Activated T-helper 2 cell treated with anti-CD3 and anti-CD28 coated beads, Interferon-gamma antibody, Interleukin-2, Interleukin-4, amounts not matched to agents 10 μg/mL and 5 μg/mL and 100 μg/mL, durations not matched to agents 14 hours and 24 hours and 36 hours (primary cell): ENCODE measurements around the gene LVRN. TPM values are rescaled to one million over a fixed set of nuclear protein-coding genes. Genes with fewer than 3 reads are reported as not detected.

ENCODE experiments used
- DNase-seq: peaks from one replicate; pipeline ENCODE4 v3.0.0; 2021; ENCODE audit warnings: low spot score
- H3K27ac Mint-ChIP-seq: one replicate; pipeline ENCODE4 v1.8.0; 2021; ENCODE audit warnings: mixed read lengths
- H3K27me3 Mint-ChIP-seq: one replicate; pipeline ENCODE4 v1.8.0; 2021; ENCODE audit warnings: low read depth, mixed read lengths
- H3K36me3 Mint-ChIP-seq: one replicate; pipeline ENCODE4 v1.8.0; 2021; ENCODE audit warnings: low read depth, mixed read lengths
- H3K4me1 Mint-ChIP-seq: one replicate; pipeline ENCODE4 v1.8.0; 2021; ENCODE audit warnings: low read depth, mixed read lengths
- H3K4me3 Mint-ChIP-seq: one replicate; pipeline ENCODE4 v1.8.0; 2021; ENCODE audit warnings: low read depth, mild to moderate bottlenecking, moderate library complexity, mixed read lengths
- H3K9me3 Mint-ChIP-seq: one replicate; pipeline ENCODE4 v1.8.0; 2021; ENCODE audit warnings: mixed read lengths
- intact Hi-C: fragments of 100-400 bp; cut with micrococcal nuclease; formaldehyde crosslinking; loops from one replicate; pipeline ENCODE4 v1.15.1; 2023
- total RNA-seq: library from RNA; stranded (reverse); gene quantifications from 2 replicates; pipeline ENCODE4 v1.2.3, GENCODE V29; 2022

Gene LVRN
- total RNA-seq, 1 donor from 2014 or later: not detected

- no peak for DNase-seq
- H3K9me3 Mint-ChIP-seq: no peaks in the 10 kb centered on the region
Measured at GRCh38 chr5:116009806-116010205, 47.5 kb downstream of the LVRN start.

GRCh38 chr5:116011046-116011445 lies 48.8 kb downstream of the LVRN start:
- Mint-ChIP-seq H3K9me3 (no peaks in the 10 kb centered on the region), H3K4me3 (no peak overlapping the region), H3K27ac (no peak overlapping the region), H3K4me1 (no peaks in the 10 kb centered on the region), H3K36me3 (no peaks in the 10 kb centered on the region), H3K27me3 (peaks cover 9% of the 10 kb centered on the region)
- intact Hi-C loops: no loop called here
- DNase-seq: no peak

More at GRCh38 chr5:116009806-116010205, 47.5 kb downstream of the LVRN start:
- Mint-ChIP-seq H3K27ac (no peak overlapping the region), H3K4me3 (no peak overlapping the region), H3K36me3 (no peaks in the 10 kb centered on the region), H3K4me1 (no peaks in the 10 kb centered on the region), H3K27me3 (peaks cover 9% of the 10 kb centered on the region)
- intact Hi-C loops: no loop called here

- Mint-ChIP-seq H3K36me3 (no peaks in the 10 kb centered on the region), H3K27me3 (peaks cover 16% of the 10 kb centered on the region), H3K4me3 (no peak overlapping the region), H3K9me3 (no peaks in the 10 kb centered on the region), H3K27ac (no peak overlapping the region), H3K4me1 (no peaks in the 10 kb centered on the region)
- intact Hi-C loops: no loop called here
- DNase-seq: no peak
Measured at GRCh38 chr5:116013207-116013785, 51.0 kb downstream of the LVRN start.

DNA sequence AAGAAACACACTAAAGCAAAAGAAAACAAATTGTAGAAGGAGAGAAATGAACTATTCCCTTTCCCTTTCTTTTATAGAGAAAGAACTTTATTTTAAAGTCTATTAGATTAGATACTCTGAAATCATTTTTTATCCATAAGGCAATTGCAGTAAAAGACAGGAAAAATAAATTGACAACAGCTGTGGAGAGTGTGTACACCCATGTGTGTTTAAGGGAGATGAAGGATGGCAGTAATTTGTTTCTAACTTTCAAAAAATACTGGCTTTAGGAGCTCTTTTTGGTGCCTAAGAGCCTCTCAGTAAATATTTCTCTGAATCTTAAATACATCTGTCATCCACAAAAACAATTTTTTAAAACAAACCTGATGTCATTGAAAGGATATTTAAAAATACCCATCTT lies 51.7 kb downstream of the LVRN start:
- no peak for DNase-seq
- no peaks in the 10 kb centered on the region for H3K4me1 Mint-ChIP-seq
- H3K4me3 Mint-ChIP-seq: no peak overlapping the region
- intact Hi-C loops: no loop called here
- H3K27ac Mint-ChIP-seq: no peak overlapping the region
- peaks cover 18% of the 10 kb centered on the region for H3K27me3 Mint-ChIP-seq
- H3K9me3 Mint-ChIP-seq: no peaks in the 10 kb centered on the region
- no peaks in the 10 kb centered on the region for H3K36me3 Mint-ChIP-seq

DNA sequence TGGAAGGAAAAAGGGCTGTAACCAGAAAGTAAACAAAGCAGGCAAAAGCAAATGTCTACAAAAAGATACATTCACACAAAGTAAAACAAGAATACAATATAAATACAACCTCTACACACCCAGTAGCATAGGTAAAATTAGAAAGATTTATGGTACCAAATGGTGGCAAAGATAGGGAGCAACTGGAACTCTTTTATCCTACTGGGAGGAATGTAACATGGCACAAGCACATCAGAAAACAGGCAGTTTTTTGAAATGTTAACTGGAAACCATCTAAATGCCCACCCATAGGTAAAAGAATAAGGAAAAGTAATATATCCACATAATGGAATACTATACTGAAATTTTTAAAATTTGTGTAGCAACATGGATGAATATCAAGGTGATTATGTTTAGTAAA lies 61.3 kb downstream of the LVRN start:
- peaks cover 11% of the 10 kb centered on the region for H3K27me3 Mint-ChIP-seq
- no peaks in the 10 kb centered on the region for H3K9me3 Mint-ChIP-seq
- H3K4me1 Mint-ChIP-seq: no peaks in the 10 kb centered on the region

DNA sequence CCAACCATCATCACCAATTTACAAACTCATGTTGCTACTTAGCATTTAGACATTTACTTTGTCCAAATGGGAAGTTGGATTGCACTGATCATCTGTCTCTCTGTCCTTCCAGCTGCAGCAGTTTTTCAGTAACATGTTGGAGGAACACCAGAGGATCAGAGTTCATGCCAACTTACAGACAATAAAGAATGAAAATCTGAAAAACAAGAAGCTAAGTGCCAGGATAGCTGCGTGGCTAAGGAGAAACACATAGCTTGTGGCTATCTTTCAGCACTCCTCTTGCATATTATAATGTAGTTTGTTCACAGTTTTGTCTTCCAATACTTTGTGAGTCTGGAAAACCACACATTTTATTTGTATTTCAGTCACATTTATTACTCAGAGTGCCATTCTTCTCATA lies 63.6 kb downstream of the LVRN start:
- no peak for DNase-seq
- intact Hi-C loops: no loop called here
- Mint-ChIP-seq H3K4me1 (no peaks in the 10 kb centered on the region), H3K36me3 (no peaks in the 10 kb centered on the region), H3K27ac (no peak overlapping the region), H3K27me3 (peaks cover 9% of the 10 kb centered on the region), H3K4me3 (no peak overlapping the region), H3K9me3 (no peaks in the 10 kb centered on the region)

More for the DNA sequence above, 61.3 kb downstream of the LVRN start:
- DNase-seq: no peak
- intact Hi-C loops: no loop called here
- Mint-ChIP-seq H3K36me3 (no peaks in the 10 kb centered on the region), H3K4me3 (no peak overlapping the region), H3K27ac (no peak overlapping the region)

DNA sequence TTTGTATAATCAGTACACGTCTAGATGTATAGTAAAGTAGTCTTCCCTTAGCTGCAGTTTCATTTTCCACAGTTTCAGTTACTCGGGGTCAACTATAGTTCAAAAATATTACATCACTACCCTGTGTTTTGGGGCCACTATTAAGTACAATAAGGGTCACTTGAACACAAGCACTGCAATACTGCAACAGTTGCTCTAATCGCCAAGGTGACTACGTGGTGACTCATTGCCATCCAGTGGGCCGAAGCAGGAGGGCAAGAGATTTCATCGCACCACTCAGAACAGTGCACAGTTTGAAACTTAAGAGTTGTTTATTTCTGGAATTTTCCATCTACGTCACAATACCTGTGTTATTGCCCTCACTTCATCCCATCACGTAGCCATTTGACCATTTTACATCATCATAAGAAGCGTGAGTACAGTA lies 69.8 kb downstream of the LVRN start, which contains the start of gene ARL14EPL:
Gene ARL14EPL, plus strand, starts transcription at position 379 of the 424 bp plus-strand sequence. CDS start 18,994 bp downstream, outside the sequence.
- Mint-ChIP-seq H3K4me1 (no peaks in the 10 kb centered on the region), H3K36me3 (no peaks in the 10 kb centered on the region), H3K27me3 (peaks cover 18% of the 10 kb centered on the region), H3K27ac (no peak within 1 kb of the TSS), H3K9me3 (no peaks in the 10 kb centered on the region), H3K4me3 (no peak within 1 kb of the TSS)
- DNase-seq: no peak
- intact Hi-C loops: no loop called here

DNA sequence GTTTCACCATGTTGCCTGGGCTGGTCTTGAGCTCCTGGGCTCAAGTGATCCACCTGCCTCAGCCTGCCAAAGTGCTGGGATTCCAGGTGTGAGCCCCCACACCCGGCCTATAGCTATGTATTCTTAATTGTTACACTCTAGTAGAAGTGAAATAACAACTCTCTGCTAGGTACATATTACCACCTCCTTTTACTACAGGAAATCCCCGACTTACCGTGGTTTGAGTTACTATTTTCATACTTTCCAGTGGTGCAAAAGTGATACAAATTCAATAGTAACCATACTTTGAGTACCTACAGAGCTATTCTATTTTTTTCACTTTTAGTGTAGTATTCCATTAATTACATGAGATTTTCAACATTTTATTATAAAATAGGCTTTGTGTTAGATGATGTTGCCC lies 70.7 kb downstream of the LVRN start:
- Mint-ChIP-seq H3K9me3 (no peaks in the 10 kb centered on the region), H3K36me3 (no peaks in the 10 kb centered on the region)
- intact Hi-C loops: no loop called here

DNA sequence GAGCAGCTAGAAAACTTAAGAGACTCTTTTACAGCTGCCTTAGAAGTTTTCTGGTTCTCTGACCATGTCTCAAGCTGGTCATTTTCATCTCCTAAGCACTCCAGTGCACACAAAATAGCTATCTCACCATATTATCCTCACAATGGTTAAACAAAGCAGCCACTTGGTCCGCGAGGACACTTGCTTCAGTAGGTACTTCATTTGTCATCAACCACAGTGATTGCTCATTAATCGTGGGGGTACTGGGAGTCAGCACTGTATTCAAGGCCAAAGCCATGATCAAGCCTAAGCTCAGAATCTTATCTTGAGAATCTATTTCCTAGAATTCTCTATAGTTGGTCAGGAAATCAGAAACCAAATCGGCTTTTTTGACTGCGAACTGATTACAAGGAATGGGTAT lies 72.8 kb downstream of the LVRN start:
- H3K9me3 Mint-ChIP-seq: no peaks in the 10 kb centered on the region
- H3K4me1 Mint-ChIP-seq: no peaks in the 10 kb centered on the region
- no peak overlapping the region for H3K27ac Mint-ChIP-seq
- no peak for DNase-seq
- peaks cover 24% of the 10 kb centered on the region for H3K27me3 Mint-ChIP-seq
- no peak overlapping the region for H3K4me3 Mint-ChIP-seq
- intact Hi-C loops: no loop called here
- no peaks in the 10 kb centered on the region for H3K36me3 Mint-ChIP-seq

More for the DNA sequence above, 70.7 kb downstream of the LVRN start:
- Mint-ChIP-seq H3K27me3 (peaks cover 16% of the 10 kb centered on the region), H3K4me1 (no peaks in the 10 kb centered on the region), H3K4me3 (no peak overlapping the region), H3K27ac (no peak overlapping the region)
- DNase-seq: no peak

- no peak for DNase-seq
- peaks cover 31% of the 10 kb centered on the region for H3K27me3 Mint-ChIP-seq
- no peak overlapping the region for H3K27ac Mint-ChIP-seq
- H3K4me1 Mint-ChIP-seq: no peaks in the 10 kb centered on the region
- H3K4me3 Mint-ChIP-seq: no peak overlapping the region
- intact Hi-C loops: no loop called here
- no peaks in the 10 kb centered on the region for H3K36me3 Mint-ChIP-seq
- no peaks in the 10 kb centered on the region for H3K9me3 Mint-ChIP-seq
Measured at GRCh38 chr5:116037236-116037822, 75.1 kb downstream of the LVRN start.

DNA sequence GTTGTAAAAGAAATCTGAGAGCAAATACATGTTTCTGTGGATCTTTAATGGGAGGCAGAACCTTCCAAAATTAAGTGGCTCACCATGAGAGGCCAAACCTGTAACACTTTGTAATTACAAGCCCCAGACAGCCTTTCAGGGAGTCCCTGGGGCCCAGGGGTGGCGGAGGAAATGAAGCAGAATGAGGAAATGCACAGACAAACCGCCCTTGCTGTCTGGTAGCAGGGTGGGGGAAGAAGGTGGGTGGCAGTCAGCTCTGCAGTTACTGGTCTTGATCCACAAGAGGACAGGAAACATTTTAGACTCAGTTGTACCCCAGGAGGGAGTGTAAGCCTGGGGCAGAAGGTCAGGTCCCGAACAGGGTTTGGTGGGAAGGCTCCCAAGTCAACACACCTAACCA lies 76.5 kb downstream of the LVRN start:
- no peak overlapping the region for H3K4me3 Mint-ChIP-seq
- intact Hi-C loops: no loop called here
- no peak for DNase-seq
- H3K9me3 Mint-ChIP-seq: no peaks in the 10 kb centered on the region
- H3K27me3 Mint-ChIP-seq: peaks cover 30% of the 10 kb centered on the region
- H3K27ac Mint-ChIP-seq: no peak overlapping the region
- H3K36me3 Mint-ChIP-seq: no peaks in the 10 kb centered on the region
- no peaks in the 10 kb centered on the region for H3K4me1 Mint-ChIP-seq

GRCh38 chr5:116042375-116042774 lies 80.1 kb downstream of the LVRN start:
- H3K4me1 Mint-ChIP-seq: no peaks in the 10 kb centered on the region
- H3K9me3 Mint-ChIP-seq: no peaks in the 10 kb centered on the region
- no peak overlapping the region for H3K27ac Mint-ChIP-seq
- H3K4me3 Mint-ChIP-seq: no peak overlapping the region
- intact Hi-C loops: no loop called here
- no peaks in the 10 kb centered on the region for H3K36me3 Mint-ChIP-seq
- DNase-seq: no peak
- H3K27me3 Mint-ChIP-seq: peaks cover 21% of the 10 kb centered on the region

- DNase-seq: no peak
- Mint-ChIP-seq H3K9me3 (no peaks in the 10 kb centered on the region), H3K36me3 (no peaks in the 10 kb centered on the region), H3K27me3 (peaks cover 17% of the 10 kb centered on the region), H3K27ac (no peak overlapping the region), H3K4me1 (no peaks in the 10 kb centered on the region), H3K4me3 (no peak overlapping the region)
- intact Hi-C loops: no loop called here
Measured at GRCh38 chr5:116044073-116044472, 81.8 kb downstream of the LVRN start.
